A549 (cell line): Measurements from ENCODE around the gene DUSP14. TPM values are rescaled to one million over a fixed set of nuclear protein-coding genes. Genes with fewer than 3 reads are reported as not detected.
A peak's percentile ranks its signal among the peaks of the same experiment; 100 is the strongest.

Source experiments
- ATAC-seq, 2 experiments: fragments of 200-7000 bp in 1 of 2; fragments of >200 bp in 1 of 2; cut with Nextera tagmentation in 1 of 2; cut with Tn5 transposase in 1 of 2; 3 replicates each; pipeline versions ENCODE4 v1.8.0 to v1.9.1; 2018 to 2020; ENCODE audit warnings: mild to moderate bottlenecking in 1 of 2, moderate library complexity in 1 of 2
- CTCF ChIA-PET: fragments of 300-600 bp; sonication (Branson Sonifier 250); formaldehyde crosslinking; extraction: SDS; loops from one replicate; lab custom pipeline; 2021; ENCODE audit warnings: antibody characterized with exemption, inconsistent platforms; lab: Yijun Ruan, JAX
- POLR2A ChIA-PET: fragments of 350-600 bp; formaldehyde crosslinking; extraction: SDS; loops from one replicate; lab custom pipeline; 2021; ENCODE audit warnings: antibody characterized with exemption, inconsistent platforms; lab: Yijun Ruan, JAX
- DNase-seq, 2 experiments: peaks; one replicate each; pipeline versions ENCODE4 v3.0.0 to v3.0.0-alpha.2; 2011 to 2016; ENCODE audit warnings: low read depth in 1 of 2, low spot score in 1 of 2
- FAIRE-seq: peaks from 2 replicates; lab custom pipeline; 2011; peaks lifted over from hg19 to GRCh38; lab: Jason Lieb, UNC
- H3K27ac ChIP-seq, 2 experiments: fragments of >200 bp; sonication (Bioruptor Twin); formaldehyde crosslinking; 3 replicates each; pipeline ENCODE4 v1.5.1; 2016 to 2017
- H3K4me1 ChIP-seq: fragments of >200 bp; sonication (Bioruptor Twin); formaldehyde crosslinking; 3 replicates; pipeline ENCODE4 v1.6.1; 2016
- H3K4me2 ChIP-seq: fragments of >200 bp; sonication (Bioruptor Twin); formaldehyde crosslinking; 3 replicates; pipeline ENCODE4 v1.6.1; 2016
- H3K4me3 ChIP-seq: fragments of >200 bp; sonication (Bioruptor Twin); formaldehyde crosslinking; 3 replicates; pipeline ENCODE4 v1.5.1; 2016
- H3K9me3 ChIP-seq: fragments of >200 bp; sonication (Bioruptor Twin); formaldehyde crosslinking; 3 replicates; pipeline ENCODE4 v1.6.1; 2016
- CBX2 ChIP-seq: fragments of 200-600 bp; sonication (generic); IDR thresholded peaks from 2 replicates; pipeline ENCODE4 v1.6.1; 2016; ENCODE audit warnings: low read depth, mild to moderate bottlenecking, borderline replicate concordance
- CEBPB ChIP-seq, 2 experiments: fragments of >200 bp in 1 of 2; sonication (Bioruptor Twin) in 1 of 2; formaldehyde crosslinking in 1 of 2; IDR thresholded peaks; 2 replicates each; pipeline ENCODE4 v1.6.1; 2012 to 2016
- CHD4 ChIP-seq: fragments of 200-600 bp; sonication (generic); IDR thresholded peaks from 2 replicates; pipeline ENCODE4 v1.6.1; 2016; ENCODE audit warnings: antibody characterized with exemption, mild to moderate bottlenecking, borderline replicate concordance
- FOXS1 ChIP-seq: fragments of 250-450 bp; sonication (Bioruptor Pico); IDR thresholded peaks from 2 replicates; pipeline ENCODE4 v1.5.0; 2020; ENCODE audit warnings: mild to moderate bottlenecking, moderate library complexity
- HES2 ChIP-seq: fragments of >200 bp; sonication (Bioruptor Twin); formaldehyde crosslinking; IDR thresholded peaks from 2 replicates; pipeline ENCODE4 v1.6.1; 2016
- HEYL ChIP-seq: fragments of 250-450 bp; sonication (Bioruptor Pico); IDR thresholded peaks from 2 replicates; pipeline ENCODE4 v1.8.0; 2021; ENCODE audit warnings: mild to moderate bottlenecking, moderate library complexity
- HOXA7 ChIP-seq: fragments of 250-450 bp; sonication (Bioruptor Pico); IDR thresholded peaks from 2 replicates; pipeline ENCODE4 v1.5.0; 2020; ENCODE audit warnings: mild to moderate bottlenecking, moderate library complexity
- HOXB13 ChIP-seq: fragments of 250-450 bp; sonication (Bioruptor Pico); IDR thresholded peaks from 2 replicates; pipeline ENCODE4 v1.5.0; 2020; ENCODE audit warnings: low read depth, mild to moderate bottlenecking, moderate library complexity
- HOXB5 ChIP-seq: fragments of 250-450 bp; sonication (Bioruptor Pico); IDR thresholded peaks from 2 replicates; pipeline ENCODE4 v1.5.0; 2020; ENCODE audit warnings: mild to moderate bottlenecking, moderate library complexity
- JUN ChIP-seq, 2 experiments: fragments of >200 bp; sonication (Bioruptor Twin); formaldehyde crosslinking; IDR thresholded peaks; 2 replicates in 1 of 2; 3 replicates in 1 of 2; pipeline ENCODE4 v1.6.1; 2016 to 2017
- MAFK ChIP-seq: fragments of 450-650 bp; IDR thresholded peaks from 2 replicates; pipeline ENCODE4 v1.6.1; 2014; ENCODE audit not compliant: partially characterized antibody
- NPAS2 ChIP-seq: fragments of 250-450 bp; sonication (Bioruptor Pico); IDR thresholded peaks from 2 replicates; pipeline ENCODE4 v1.8.0; 2022; ENCODE audit warnings: mild to moderate bottlenecking, moderate library complexity, borderline replicate concordance
- RFX5 ChIP-seq: fragments of 450-650 bp; IDR thresholded peaks from 2 replicates; pipeline ENCODE4 v1.7.1; 2014; ENCODE audit warnings: antibody characterized with exemption, mild to moderate bottlenecking, moderate library complexity
- SMC3 ChIP-seq: fragments of >200 bp; sonication (Bioruptor Twin); formaldehyde crosslinking; IDR thresholded peaks from 3 replicates; pipeline ENCODE4 v1.6.1; 2018; ENCODE audit warnings: inconsistent platforms
- TP53 ChIP-seq: fragments of 250-450 bp; sonication (Bioruptor Pico); IDR thresholded peaks from 2 replicates; pipeline ENCODE4 v1.5.0; 2021; ENCODE audit warnings: mild to moderate bottlenecking, moderate library complexity
- USF2 ChIP-seq: fragments of 450-650 bp; IDR thresholded peaks from 2 replicates; pipeline ENCODE4 v1.6.1; 2014; ENCODE audit warnings: antibody characterized with exemption
- ZC3H11A ChIP-seq: fragments of 450-650 bp; IDR thresholded peaks from 2 replicates; pipeline ENCODE4 v1.6.1; 2014; ENCODE audit warnings: antibody characterized with exemption, mild to moderate bottlenecking
- ZSCAN20 ChIP-seq: fragments of 250-450 bp; sonication (Bioruptor Pico); IDR thresholded peaks from 2 replicates; pipeline ENCODE4 v1.8.0; 2022; ENCODE audit warnings: mild to moderate bottlenecking, moderate library complexity
- WGBS: methylation state at CpG from one replicate; pipeline ENCODE4 v1.1.6; 2017; ENCODE audit errors: missing lambda C conversion rate; 5-methylcytosine and 5-hydroxymethylcytosine counted together
- polyA plus RNA-seq, 4 experiments: library from polyadenylated mRNA; depleted of rRNA in 3 of 4; stranded (reverse); fragments of >200 nt; fragmentation: RNase III in 1 of 4; extraction: RNeasy Plus Mini Kit Qiagen cat#74134 plus additional on column Dnase treatment in 1 of 4; gene quantifications; 2 replicates in 3 of 4; 3 replicates in 1 of 4; pipeline ENCODE4 v1.2.3, GENCODE V29; 2011 to 2017

DUSP14 gene
- polyA plus RNA-seq, 2 of the 4 experiments (the other 2 are of a cell fraction) = 32.7 to 35.5 TPM

GRCh38 chr17:37480427-37480826 is 9.3 kb upstream of the DUSP14 start:
- POLR2A ChIA-PET = no interaction called here
- H3K4me1 ChIP-seq = peaks cover 27% of the 10 kb centered on the region
- no peak for ATAC-seq
- TF ChIP-seq CHD4 (no peak), USF2 (no peak), HOXB13 (CRISPR knock-in tag) (no peak), TP53 (CRISPR knock-in tag) (no peak), ZC3H11A (no peak), HOXB5 (no peak), JUN (IDR thresholded peaks at IDR 0.05) (no peak), RFX5 (no peak)
- CTCF ChIA-PET = interaction anchor here (0.6 to 2.0 kb wide), 7 partner anchors 8 to 107 kb away, joined by 3 to 8 read pairs (median 3); no protein-coding TSS in a partner anchor
- H3K9me3 ChIP-seq = no peaks in the 10 kb centered on the region
- no peak overlapping the region for H3K4me3 ChIP-seq
- no peak overlapping the region for H3K27ac ChIP-seq
- no peak for DNase-seq
- H3K4me2 ChIP-seq = no peak overlapping the region
- no peak for FAIRE-seq
- 83% methylated on average over 2 of the region's 2 CpGs for WGBS

GRCh38 chr17:37481001-37481665 is 8.6 kb upstream of the DUSP14 start:
- no peak overlapping the region for H3K27ac ChIP-seq
- no peak overlapping the region for H3K4me2 ChIP-seq
- no peak for TF ChIP-seq ZSCAN20 (CRISPR knock-in tag)
- TF ChIP-seq NPAS2 (CRISPR knock-in tag) = no peak
- no peak for FAIRE-seq
- 92% methylated on average over 9 of the region's 9 CpGs for WGBS
- CTCF ChIA-PET = interaction anchor here (0.6 to 2.6 kb wide), 8 partner anchors 8 to 108 kb away, joined by 3 to 8 read pairs (median 4); no protein-coding TSS in a partner anchor
- no peaks in the 10 kb centered on the region for H3K9me3 ChIP-seq
- ATAC-seq = no peak
- POLR2A ChIA-PET = no interaction called here
- peaks cover 21% of the 10 kb centered on the region for H3K4me1 ChIP-seq
- no peak for DNase-seq
- H3K4me3 ChIP-seq = no peak overlapping the region

- peak in 1 of 2 experiments; percentile 53 for DNase-seq
- TF ChIP-seq CEBPB (IDR thresholded peaks at IDR 0.05) = peak in 1 of 2 experiments; percentile 46; a peak in 2 of 4 replicates
- no peak for TF ChIP-seq HOXA7
- no peak for TF ChIP-seq SMC3
- TF ChIP-seq HES2 = no peak
- no peak for TF ChIP-seq HEYL (CRISPR knock-in tag)
- Histone ChIP-seq H3K4me1 (peaks cover 21% of the 10 kb centered on the region), H3K4me2 (peak overlapping the region; percentile 41), H3K27ac (peak overlapping the region in 1 of 2 experiments; percentile 59; a peak in 4 of 6 replicates), H3K9me3 (no peaks in the 10 kb centered on the region), H3K4me3 (no peak overlapping the region)
- WGBS = 61% methylated on average over 5 of the region's 5 CpGs
- ATAC-seq = peak in 1 of 2 experiments; percentile 10; a peak in 3 of 6 replicates
- ChIA-PET CTCF (interaction anchor here (0.7 to 2.6 kb wide), 8 partner anchors 10 to 110 kb away, joined by 3 to 7 read pairs (median 3); no protein-coding TSS in a partner anchor), POLR2A (interaction anchor here (1.0 kb wide), 1 partner anchor 76 kb away, joined by 4 read pairs; the partner anchor contains the start of gene TADA2A)
- no peak for FAIRE-seq
Measured at GRCh38 chr17:37483311-37484039, 6.2 kb upstream of the DUSP14 start.

- FAIRE-seq (no peak), ATAC-seq (no peak)
Measured at GRCh38 chr17:37485938-37486570, 3.6 kb upstream of the DUSP14 start.

More at GRCh38 chr17:37485938-37486570, 3.6 kb upstream of the DUSP14 start:
- 81% methylated on average over 1 of the region's 1 CpG for WGBS
- DNase-seq = no peak
- no peaks in the 10 kb centered on the region for H3K9me3 ChIP-seq
- no peak overlapping the region for H3K4me3 ChIP-seq
- no peak overlapping the region for H3K27ac ChIP-seq
- H3K4me2 ChIP-seq = no peak overlapping the region
- CTCF ChIA-PET = interaction anchor here (0.6 to 1.6 kb wide), 5 partner anchors 20 to 113 kb away, joined by 3 to 5 read pairs (median 5); partner anchors contain the start of gene TADA2A
- no peak for TF ChIP-seq MAFK
- TF ChIP-seq SMC3 = no peak
- no peak for TF ChIP-seq CBX2
- no peak for TF ChIP-seq FOXS1 (CRISPR knock-in tag)
- POLR2A ChIA-PET = interaction anchor here (1.5 kb wide), 1 partner anchor 9 kb away, joined by 7 read pairs; no protein-coding TSS in a partner anchor
- H3K4me1 ChIP-seq = peaks cover 28% of the 10 kb centered on the region
